ENCODE measurements around the gene OR2V1.

- TF ChIP-seq SUZ12 (IDR thresholded peaks at IDR 0.05), result no peak
- TF ChIP-seq BHLHE40 (IDR thresholded peaks at IDR 0.05; ENCODE audit: borderline replicate concordance), result no peak
- no peak for TF ChIP-seq NFRKB (IDR thresholded peaks at IDR 0.05)
- TF ChIP-seq FOXM1 (IDR thresholded peaks at IDR 0.05; ENCODE audit: borderline replicate concordance), result no peak
Observed at GRCh38 chr5:181133610-181134231, 2.8 kb upstream of the OR2V1 start.
